Activated CD4-positive, CD25-positive, alpha-beta regulatory T cell treated with anti-CD3 and anti-CD28 coated beads, Interleukin-2, amount 50 U/mL, for 16 hours (primary cell): Measurements from ENCODE around the gene DHX58.
A peak's percentile ranks its signal among the peaks of the same experiment; 100 is the strongest.
"Not testable (repeated sequence)": the region's sequence is repeated elsewhere in the genome, so short reads cannot be mapped to it uniquely, and the experiment has no call there.

Source experiments
- DNase-seq: peaks from one replicate; pipeline ENCODE4 v3.0.0-alpha.2; 2020; ENCODE audit warnings: low read depth, low spot score

DHX58 gene

GRCh38 chr17:42112552-42113176 is at the start of gene DHX58:
DHX58 (minus strand) TSS chr17:42112714; CDS start chr17:42111892, 822 bp downstream.
- DNase-seq = peak; percentile 59

DNA sequence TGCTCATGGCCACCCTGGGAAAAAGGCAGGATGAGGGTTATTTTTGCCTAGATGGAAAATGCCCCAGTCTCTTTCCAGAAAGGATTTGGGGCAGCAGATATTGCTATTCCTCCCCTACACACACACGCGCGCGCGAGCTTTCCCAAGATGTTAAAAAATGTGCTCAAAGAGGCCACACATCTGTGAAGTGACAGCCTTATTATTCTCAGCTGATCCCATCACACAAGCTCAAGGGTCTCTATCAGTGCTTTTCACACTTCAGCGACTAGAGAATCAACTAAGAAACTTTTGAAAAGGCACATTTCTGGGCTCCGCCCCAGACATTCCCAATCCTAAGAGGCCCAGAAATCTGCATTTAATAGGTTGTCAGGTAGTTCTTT is 48.0 kb upstream of the DHX58 start:
- no peak for DNase-seq

DNA sequence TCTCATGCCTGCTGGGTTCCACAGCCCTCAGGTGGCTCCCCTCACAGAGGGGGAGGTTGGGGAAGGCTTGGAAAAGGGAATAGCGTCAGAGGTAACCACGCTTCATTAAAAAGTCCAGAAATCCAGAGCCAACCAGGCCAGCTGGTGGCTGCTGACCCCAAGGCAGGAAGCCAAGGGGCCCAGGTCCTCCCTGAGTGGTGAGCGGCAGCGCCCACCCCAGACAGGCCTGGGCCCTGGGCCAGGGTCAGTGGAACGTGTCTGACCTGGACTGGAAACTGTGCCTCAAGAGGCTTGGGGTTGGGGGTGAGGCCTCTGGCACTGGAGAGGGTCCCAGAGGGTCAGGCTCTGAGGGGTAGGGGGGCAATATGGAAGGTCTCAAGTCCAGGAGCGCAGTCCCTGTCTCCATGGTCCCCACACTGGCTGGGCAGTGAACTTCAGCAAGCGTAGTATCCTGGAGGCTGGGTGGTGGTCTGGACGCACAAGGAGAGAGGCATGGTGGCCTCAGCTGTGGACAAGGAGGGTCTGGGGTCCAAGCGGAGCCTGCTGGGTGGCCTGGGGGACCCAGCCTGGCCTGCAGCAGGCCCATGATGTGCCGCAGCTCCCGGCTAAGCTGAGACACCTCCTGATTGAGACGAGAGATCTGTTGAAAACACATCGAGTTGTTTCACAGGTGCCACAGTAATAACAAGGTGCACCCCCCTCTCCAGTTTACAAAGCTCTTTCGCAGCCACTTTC is 47.4 kb upstream of the DHX58 start:
- DNase-seq = no peak

DNA sequence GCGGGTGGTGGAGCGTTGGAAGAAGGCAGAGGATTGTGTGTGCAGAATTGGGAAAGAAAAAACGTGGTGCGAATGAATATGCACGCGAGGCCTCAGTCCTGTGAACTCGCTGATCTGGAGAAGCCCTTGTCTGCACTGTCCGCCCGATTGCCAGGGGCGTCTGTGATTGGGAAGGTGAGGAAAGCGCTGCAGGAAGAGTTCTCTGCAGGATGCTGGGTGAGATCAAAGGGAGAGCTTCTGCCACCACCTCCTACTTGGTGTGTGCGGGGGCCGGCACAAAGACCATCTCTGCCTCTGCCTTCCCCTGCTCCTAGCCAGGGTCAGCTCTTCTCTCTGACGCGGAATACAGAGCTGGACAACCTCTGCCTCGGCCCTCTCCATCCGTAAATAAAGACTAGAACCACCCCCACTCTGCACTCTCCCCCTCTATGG is 43.1 kb upstream of the DHX58 start:
- no peak for DNase-seq

GRCh38 chr17:42153919-42154742 is 41.6 kb upstream of the DHX58 start:
- no peak for DNase-seq

DNA sequence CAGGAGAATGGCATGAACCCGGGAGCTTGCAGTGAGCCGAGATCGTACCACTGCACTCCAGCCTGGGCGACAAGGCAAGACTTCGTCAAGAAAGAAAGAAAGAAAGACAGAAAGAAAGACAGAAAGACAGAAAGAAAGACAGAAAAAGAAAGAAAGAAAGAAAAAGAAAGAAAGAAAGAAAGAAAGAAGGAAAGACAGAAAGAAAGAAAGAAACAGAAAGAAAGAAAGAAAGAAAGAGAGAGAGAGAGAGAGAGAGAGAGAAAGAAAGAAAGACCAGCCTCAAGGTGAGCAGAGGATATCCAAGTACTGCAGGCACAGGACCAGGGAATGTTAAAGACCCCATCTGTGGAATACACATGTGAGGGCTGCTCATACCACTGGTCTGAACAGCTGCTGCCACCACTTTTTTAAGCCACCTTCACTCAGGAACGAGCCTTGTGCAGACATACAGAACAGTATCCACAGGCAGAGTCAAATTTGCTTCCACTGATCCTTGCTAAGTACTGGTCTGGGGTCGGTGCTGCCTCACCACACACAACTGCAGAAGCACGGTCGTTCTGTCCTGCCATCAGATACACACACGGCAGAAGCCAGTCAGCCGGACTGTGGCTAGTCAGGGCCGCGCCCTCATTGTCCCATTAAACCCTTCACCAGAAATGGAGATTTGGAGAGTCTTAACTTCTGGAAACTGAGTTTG is 34.5 kb upstream of the DHX58 start:
- DNase-seq = no peak

GRCh38 chr17:42143138-42143537 is 30.6 kb upstream of the DHX58 start:
- not testable (repeated sequence) for DNase-seq

GRCh38 chr17:42142371-42142896 is 29.9 kb upstream of the DHX58 start:
- no peak for DNase-seq

DNA sequence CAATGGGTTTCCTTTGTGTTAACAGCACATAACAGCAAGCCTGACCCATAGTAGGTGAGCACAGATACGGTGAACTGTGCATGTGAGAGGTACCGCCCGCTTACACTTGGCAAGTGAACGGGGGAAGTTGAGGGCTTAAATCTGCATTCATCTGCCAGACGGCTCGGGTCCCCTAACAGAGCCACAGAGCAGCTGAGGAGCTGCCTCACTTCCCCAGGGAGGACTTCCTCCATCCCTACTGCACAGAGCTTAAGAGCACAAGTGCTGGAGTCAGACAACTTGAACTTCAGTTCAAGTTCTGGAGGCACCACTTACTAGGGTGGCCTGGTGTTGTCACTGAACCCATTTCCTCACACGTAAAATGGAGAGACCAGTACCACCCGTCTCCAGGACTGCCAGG is 28.9 kb upstream of the DHX58 start:
- no peak for DNase-seq

GRCh38 chr17:42140690-42141089 is 28.2 kb upstream of the DHX58 start:
- DNase-seq = not testable (repeated sequence)

DNA sequence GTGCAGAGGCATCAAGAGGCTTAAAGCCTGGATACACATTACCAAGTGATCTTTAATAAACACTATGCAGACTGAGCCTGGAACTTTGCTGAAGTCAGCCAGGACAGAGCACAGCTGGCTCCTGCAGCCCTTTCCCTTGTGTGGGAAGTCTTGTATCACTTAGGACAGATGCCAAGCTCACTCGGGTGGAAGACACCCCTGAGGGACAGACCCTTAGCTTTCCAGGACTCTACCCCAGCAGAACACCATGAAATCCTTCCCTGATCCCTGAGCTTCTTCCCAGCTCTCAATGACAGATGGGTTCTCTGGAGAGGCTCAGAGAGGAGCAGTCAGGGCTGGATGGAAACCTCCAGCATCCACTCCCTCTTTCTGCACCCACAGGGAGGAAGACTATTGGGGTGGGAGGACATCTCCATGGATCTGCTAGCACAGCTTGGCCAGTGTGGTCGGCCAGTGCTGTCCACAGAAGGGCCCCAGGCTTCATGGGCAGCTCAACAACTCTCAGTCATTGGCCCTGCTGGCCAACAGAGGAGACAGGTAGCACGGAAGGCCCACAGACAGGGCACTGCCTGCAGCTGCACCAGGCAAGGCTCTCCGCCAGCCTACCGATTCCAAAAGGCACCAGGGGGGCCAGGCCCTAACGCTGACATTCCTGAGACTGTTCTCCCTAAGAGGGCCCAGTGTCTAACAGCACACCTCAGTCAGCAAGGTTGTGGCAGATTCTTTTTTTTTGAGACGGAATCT is 26.4 kb upstream of the DHX58 start:
- DNase-seq = no peak

DNA sequence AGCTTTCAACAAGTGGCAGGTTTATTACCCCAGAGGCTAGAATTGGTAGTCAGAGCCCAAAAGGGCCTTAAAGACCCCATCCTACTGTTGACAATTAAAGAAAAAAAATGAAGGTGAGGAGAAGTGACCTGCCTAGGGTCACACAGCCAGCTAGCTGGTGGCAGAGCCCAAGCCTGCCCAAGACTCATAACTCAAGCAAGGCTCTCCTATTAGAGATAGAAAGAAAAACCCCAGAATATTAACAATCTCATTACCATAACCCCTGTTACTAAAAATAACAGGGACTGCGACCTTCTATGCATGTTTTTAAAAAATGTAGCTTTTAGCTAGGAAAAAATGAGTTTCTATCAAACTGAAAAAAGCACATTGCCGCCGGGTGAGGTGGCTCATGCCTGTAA is 24.1 kb upstream of the DHX58 start:
- no peak for DNase-seq

DNA sequence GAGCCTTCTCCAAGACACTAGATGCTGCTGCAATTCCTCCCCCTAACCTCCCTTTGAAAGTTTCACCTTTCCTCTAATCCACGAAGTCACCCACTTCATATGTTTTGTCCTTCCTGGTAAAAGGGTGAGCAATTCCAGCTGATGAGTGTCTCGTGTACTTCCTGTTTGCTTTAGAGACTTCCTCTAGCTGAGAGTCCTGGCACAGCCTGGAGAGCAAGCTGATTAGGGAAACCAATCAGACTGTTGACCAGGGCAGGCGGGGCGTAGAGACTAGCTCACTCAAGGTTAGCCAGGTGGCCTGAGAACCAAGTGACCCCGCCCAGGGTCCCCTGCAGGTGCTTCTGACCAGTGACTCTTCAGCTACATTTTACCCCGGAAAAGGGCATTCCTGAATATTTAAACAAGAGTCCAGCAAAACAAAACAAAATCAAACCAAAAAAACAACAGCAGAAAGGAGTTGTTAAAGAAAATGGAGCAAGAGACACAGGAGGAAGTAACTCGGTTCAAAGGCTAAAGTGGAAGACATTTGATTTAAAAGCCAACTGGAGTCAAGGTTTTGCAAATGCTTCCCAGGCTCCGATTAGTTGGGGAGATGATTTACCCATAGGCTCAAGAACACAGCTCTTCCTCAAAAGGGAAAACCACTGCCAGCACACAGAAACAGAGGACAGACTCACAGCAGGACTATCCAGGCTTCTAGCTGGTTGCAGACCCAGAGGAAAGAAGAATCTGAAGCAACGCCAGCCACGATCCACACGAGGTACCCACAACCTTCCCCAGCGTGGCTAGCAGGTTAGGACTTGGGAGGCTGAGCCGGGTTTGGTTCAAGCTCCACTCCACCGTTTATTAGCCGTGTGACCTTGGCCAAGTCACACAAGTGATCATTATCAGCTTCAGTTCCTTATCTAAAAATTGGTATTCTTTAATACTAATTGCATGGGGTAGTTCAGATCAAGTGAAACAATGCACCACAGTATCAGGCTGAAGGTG is 23.4 kb upstream of the DHX58 start:
- no peak for DNase-seq

- no peak for DNase-seq
Observed at GRCh38 chr17:42135151-42135550, 22.6 kb upstream of the DHX58 start.

GRCh38 chr17:42133461-42134041 is 21.0 kb upstream of the DHX58 start:
- DNase-seq = no peak

DNA sequence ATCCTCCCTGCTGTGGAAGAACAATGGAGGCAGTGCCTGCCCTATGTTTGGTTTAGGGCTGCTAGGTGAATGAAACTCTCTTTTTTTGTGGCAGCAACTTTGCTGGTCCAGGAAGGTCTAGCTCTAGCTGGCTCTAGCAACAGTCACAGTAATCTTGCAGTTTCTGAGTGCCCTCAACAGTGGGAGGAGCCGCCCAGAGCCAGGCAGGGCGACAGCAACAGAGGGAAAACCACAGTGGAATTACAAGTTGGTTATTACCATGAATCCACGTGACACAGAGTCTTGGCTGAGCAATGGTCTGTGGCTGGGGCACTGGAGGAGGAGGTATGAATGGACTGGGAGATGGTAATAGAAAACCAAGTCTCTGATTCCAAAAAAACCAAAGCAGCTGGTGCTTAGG is 20.4 kb upstream of the DHX58 start:
- no peak for DNase-seq

DNA sequence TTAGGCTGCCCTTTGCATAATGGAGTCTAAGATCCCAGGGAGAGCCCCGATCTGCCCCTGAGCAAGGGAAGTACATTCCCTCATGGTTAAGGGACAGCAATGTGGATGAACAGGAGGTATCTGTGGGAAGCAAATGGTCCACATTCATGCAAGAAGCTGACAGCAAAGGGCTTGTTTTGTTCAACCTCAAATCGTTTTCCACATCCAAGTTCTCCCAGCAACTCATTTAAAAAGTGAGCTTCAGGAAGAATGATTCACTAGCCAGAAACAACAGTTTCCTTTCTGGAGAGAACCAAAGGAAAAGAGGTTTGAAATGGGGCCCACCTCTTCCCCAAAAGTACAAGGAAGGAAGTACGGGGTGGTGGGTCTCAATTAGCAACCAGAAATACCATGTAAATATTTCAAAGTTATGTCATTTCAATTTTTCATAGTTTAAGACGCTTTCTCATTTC is 19.5 kb upstream of the DHX58 start:
- no peak for DNase-seq

- DNase-seq = no peak
Observed at GRCh38 chr17:42131232-42131631, 18.7 kb upstream of the DHX58 start.

GRCh38 chr17:42130310-42130936 is 17.9 kb upstream of the DHX58 start:
- no peak for DNase-seq
